HepG2 (cell line): ENCODE measurements around the gene IL27RA. TPM values are rescaled to one million over a fixed set of nuclear protein-coding genes. Genes with fewer than 3 reads are reported as not detected.

Experiments
- AKNA ChIP-seq: sonication (generic); formaldehyde crosslinking; IDR thresholded peaks from 2 replicates; pipeline ENCODE4 v1.4.0; 2020; ENCODE audit warnings: missing genetic modification reagents, borderline replicate concordance
- ATAD3A ChIP-seq: sonication (generic); formaldehyde crosslinking; IDR thresholded peaks from 2 replicates; pipeline ENCODE4 v1.4.0; 2020; ENCODE audit warnings: missing genetic modification reagents
- CC2D1A ChIP-seq: sonication (generic); formaldehyde crosslinking; IDR thresholded peaks from 2 replicates; pipeline ENCODE4 v1.8.1; 2023; ENCODE audit warnings: mild to moderate bottlenecking, missing genetic modification reagents
- CREM ChIP-seq, 2 experiments: sonication (generic) in 1 of 2; formaldehyde crosslinking in 1 of 2; IDR thresholded peaks; 2 replicates each; pipeline versions ENCODE4 v1.4.0 to v1.6.1; 2016 to 2020; ENCODE audit warnings: antibody characterized with exemption in 1 of 2, mild to moderate bottlenecking in 1 of 2, missing genetic modification reagents in 1 of 2
- ZFX ChIP-seq: sonication (generic); formaldehyde crosslinking; IDR thresholded peaks from 2 replicates; pipeline ENCODE4 v1.4.0; 2020; ENCODE audit warnings: mild to moderate bottlenecking, low read depth, missing genetic modification reagents, moderate library complexity
- ZNF205 ChIP-seq: IDR thresholded peaks from 2 replicates; pipeline ENCODE4 v1.6.1; 2018; ENCODE audit warnings: missing biosample characterization, missing genetic modification reagents
- ZNF256 ChIP-seq: sonication (generic); formaldehyde crosslinking; conservative IDR thresholded peaks from 2 replicates; pipeline ENCODE4 v1.4.0; 2020; ENCODE audit warnings: missing genetic modification reagents
- ZNF34 ChIP-seq: sonication (generic); formaldehyde crosslinking; IDR thresholded peaks from 2 replicates; pipeline ENCODE4 v1.4.0; 2020; ENCODE audit warnings: mild to moderate bottlenecking, missing genetic modification reagents, borderline replicate concordance
- ZNF431 ChIP-seq: sonication (generic); formaldehyde crosslinking; IDR thresholded peaks from 2 replicates; pipeline ENCODE4 v1.9.0; 2022; ENCODE audit warnings: missing genetic modification reagents, low read depth, mild to moderate bottlenecking, borderline replicate concordance
- ZNF569 ChIP-seq: sonication (generic); formaldehyde crosslinking; IDR thresholded peaks from 2 replicates; pipeline ENCODE4 v1.5.0; 2020; ENCODE audit warnings: mild to moderate bottlenecking, missing genetic modification reagents, moderate library complexity, borderline replicate concordance
- ZNF788 ChIP-seq: sonication (generic); formaldehyde crosslinking; IDR thresholded peaks from 2 replicates; pipeline ENCODE4 v1.5.0; 2020; ENCODE audit warnings: mild to moderate bottlenecking, missing genetic modification reagents, borderline replicate concordance
- polyA plus RNA-seq, 8 experiments: library from polyadenylated mRNA; depleted of rRNA in 3 of 8; stranded (reverse) in 7 of 8; unstranded in 1 of 8; fragments of >200 nt; fragmentation: Illumina TruSeq in 4 of 8; extraction: Trizol in 4 of 8; gene quantifications; 2 replicates each; pipeline versions ENCODE4 v1.2.1 to v1.2.3, GENCODE V29; 2011 to 2016; ENCODE audit warnings: low read depth in 4 of 8, missing spikeins in 1 of 8, mixed read lengths in 1 of 8; ENCODE audit not compliant: insufficient read depth in 1 of 8
- total RNA-seq, 5 experiments: library from RNA; depleted of rRNA; stranded (reverse); fragments of >200 nt; fragmentation: Illumina TruSeq; extraction: Trizol; gene quantifications; 2 replicates each; pipeline ENCODE4 v1.2.3, GENCODE V29; 2016; ENCODE audit warnings: low read depth in 1 of 5
- TF ChIP-seq, protein P1 (sequence below): sonication (generic); formaldehyde crosslinking; conservative IDR thresholded peaks from 2 replicates; pipeline ENCODE4 v1.4.0; 2020; ENCODE audit warnings: mild to moderate bottlenecking, missing genetic modification reagents, moderate library complexity
- TF ChIP-seq, protein P2 (sequence below): sonication (generic); formaldehyde crosslinking; IDR thresholded peaks from 2 replicates; pipeline ENCODE4 v1.5.0; 2020; ENCODE audit warnings: missing genetic modification reagents
- TF ChIP-seq, protein P3 (sequence below): sonication (generic); formaldehyde crosslinking; IDR thresholded peaks from 2 replicates; pipeline ENCODE4 v1.5.0; 2020; ENCODE audit warnings: mild to moderate bottlenecking, missing genetic modification reagents, borderline replicate concordance

Gene IL27RA
- total and polyA plus RNA-seq, 2 of the 13 experiments (the other 11 are each of a cell fraction or from before 2014, with no cell fraction given): 3.5 to 8.1 TPM

GRCh38 chr19:14080887-14081796, 49.6 kb downstream of the IL27RA start (continued):
- TF ChIP-seq, protein P1, sequence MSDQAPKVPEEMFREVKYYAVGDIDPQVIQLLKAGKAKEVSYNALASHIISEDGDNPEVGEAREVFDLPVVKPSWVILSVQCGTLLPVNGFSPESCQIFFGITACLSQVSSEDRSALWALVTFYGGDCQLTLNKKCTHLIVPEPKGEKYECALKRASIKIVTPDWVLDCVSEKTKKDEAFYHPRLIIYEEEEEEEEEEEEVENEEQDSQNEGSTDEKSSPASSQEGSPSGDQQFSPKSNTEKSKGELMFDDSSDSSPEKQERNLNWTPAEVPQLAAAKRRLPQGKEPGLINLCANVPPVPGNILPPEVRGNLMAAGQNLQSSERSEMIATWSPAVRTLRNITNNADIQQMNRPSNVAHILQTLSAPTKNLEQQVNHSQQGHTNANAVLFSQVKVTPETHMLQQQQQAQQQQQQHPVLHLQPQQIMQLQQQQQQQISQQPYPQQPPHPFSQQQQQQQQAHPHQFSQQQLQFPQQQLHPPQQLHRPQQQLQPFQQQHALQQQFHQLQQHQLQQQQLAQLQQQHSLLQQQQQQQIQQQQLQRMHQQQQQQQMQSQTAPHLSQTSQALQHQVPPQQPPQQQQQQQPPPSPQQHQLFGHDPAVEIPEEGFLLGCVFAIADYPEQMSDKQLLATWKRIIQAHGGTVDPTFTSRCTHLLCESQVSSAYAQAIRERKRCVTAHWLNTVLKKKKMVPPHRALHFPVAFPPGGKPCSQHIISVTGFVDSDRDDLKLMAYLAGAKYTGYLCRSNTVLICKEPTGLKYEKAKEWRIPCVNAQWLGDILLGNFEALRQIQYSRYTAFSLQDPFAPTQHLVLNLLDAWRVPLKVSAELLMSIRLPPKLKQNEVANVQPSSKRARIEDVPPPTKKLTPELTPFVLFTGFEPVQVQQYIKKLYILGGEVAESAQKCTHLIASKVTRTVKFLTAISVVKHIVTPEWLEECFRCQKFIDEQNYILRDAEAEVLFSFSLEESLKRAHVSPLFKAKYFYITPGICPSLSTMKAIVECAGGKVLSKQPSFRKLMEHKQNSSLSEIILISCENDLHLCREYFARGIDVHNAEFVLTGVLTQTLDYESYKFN (CRISPR knock-in tag): no peak; the same call in 1 of the 2 replicates
- TF ChIP-seq ZNF256 (CRISPR knock-in tag) (no peak), ZNF34 (CRISPR knock-in tag) (no peak), ATAD3A (CRISPR knock-in tag) (no peak), CC2D1A (CRISPR knock-in tag) (no peak), AKNA (CRISPR knock-in tag) (no peak), ZNF569 (no peak), CREM (IDR thresholded peaks at IDR 0.05) (peak; percentile 99), CREM (CRISPR knock-in tag; IDR thresholded peaks at IDR 0.05) (no peak), ZNF205 (CRISPR knock-in tag) (no peak), ZFX (CRISPR knock-in tag) (peak; percentile 91), ZNF788 (CRISPR knock-in tag) (no peak), ZNF431 (CRISPR knock-in tag) (no peak)
- TF ChIP-seq, protein P2, sequence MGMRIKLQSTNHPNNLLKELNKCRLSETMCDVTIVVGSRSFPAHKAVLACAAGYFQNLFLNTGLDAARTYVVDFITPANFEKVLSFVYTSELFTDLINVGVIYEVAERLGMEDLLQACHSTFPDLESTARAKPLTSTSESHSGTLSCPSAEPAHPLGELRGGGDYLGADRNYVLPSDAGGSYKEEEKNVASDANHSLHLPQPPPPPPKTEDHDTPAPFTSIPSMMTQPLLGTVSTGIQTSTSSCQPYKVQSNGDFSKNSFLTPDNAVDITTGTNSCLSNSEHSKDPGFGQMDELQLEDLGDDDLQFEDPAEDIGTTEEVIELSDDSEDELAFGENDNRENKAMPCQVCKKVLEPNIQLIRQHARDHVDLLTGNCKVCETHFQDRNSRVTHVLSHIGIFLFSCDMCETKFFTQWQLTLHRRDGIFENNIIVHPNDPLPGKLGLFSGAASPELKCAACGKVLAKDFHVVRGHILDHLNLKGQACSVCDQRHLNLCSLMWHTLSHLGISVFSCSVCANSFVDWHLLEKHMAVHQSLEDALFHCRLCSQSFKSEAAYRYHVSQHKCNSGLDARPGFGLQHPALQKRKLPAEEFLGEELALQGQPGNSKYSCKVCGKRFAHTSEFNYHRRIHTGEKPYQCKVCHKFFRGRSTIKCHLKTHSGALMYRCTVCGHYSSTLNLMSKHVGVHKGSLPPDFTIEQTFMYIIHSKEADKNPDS (CRISPR knock-in tag): no peak
- TF ChIP-seq, protein P3, sequence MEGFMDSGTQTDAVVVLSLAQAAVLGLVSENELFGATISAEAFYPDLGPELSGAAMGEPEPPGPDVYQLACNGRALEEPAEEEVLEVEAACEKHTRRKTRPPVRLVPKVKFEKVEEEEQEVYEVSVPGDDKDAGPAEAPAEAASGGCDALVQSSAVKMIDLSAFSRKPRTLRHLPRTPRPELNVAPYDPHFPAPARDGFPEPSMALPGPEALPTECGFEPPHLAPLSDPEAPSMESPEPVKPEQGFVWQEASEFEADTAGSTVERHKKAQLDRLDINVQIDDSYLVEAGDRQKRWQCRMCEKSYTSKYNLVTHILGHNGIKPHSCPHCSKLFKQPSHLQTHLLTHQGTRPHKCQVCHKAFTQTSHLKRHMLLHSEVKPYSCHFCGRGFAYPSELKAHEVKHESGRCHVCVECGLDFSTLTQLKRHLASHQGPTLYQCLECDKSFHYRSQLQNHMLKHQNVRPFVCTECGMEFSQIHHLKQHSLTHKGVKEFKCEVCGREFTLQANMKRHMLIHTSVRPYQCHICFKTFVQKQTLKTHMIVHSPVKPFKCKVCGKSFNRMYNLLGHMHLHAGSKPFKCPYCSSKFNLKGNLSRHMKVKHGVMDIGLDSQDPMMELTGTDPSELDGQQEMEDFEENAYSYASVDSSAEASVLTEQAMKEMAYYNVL (CRISPR knock-in tag): 0 out of 2 replicates have a peak, but pooled peaks have one; percentile 38
